Measurements from ENCODE around the gene PRPF19.

PRPF19 gene

GRCh38 chr11:60857378-60858232, 48.8 kb downstream of the PRPF19 start:
- DNase-seq (ENCODE audit: low spot score) = no peak

- DNase-seq (ENCODE audit: low spot score) = no peak
Observed at GRCh38 chr11:60855726-60856633, 50.4 kb downstream of the PRPF19 start, which contains the start of gene PTGDR2. Gene PTGDR2, minus strand, starts transcription at chr11:60855950. Its CDS starts 2,228 bp downstream, at chr11:60853722.

- no peak for DNase-seq (ENCODE audit: low spot score)
Observed at GRCh38 chr11:60854847-60855725, 51.3 kb downstream of the PRPF19 start.

DNA sequence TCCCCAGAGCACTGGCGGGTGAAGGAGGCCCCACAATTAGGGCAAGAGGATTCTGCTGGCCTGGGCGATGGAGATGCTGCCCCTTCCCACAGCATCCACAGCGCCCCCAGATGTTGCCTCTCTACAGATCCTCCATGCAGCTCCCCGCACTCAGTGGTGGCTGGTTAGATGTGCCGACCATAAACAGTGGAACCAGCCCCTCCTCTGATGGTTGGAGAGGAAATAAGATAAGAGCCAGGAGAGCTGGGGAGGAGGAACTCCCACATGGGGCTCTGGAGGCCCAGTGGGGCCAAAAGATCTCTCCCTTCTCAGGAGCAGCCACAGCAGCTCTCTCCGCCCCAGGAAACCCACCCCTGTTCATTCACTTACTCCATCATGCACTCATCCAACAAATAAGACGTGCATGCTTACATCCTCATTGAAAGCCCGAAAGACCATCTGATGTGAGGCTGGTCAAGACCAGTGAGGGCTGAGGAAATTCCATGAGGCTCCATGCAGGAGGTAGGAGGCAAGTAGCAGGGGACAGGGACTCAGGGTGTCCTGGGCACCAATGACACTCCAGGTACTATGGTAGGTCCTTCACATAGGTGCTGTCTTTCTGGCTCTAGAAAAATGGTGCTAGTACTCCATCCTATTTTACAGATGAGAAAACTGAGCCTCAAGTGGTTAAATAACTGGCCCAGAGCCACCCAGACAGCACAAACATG, 52.1 kb downstream of the PRPF19 start:
- no peak for DNase-seq (ENCODE audit: low spot score)

DNA sequence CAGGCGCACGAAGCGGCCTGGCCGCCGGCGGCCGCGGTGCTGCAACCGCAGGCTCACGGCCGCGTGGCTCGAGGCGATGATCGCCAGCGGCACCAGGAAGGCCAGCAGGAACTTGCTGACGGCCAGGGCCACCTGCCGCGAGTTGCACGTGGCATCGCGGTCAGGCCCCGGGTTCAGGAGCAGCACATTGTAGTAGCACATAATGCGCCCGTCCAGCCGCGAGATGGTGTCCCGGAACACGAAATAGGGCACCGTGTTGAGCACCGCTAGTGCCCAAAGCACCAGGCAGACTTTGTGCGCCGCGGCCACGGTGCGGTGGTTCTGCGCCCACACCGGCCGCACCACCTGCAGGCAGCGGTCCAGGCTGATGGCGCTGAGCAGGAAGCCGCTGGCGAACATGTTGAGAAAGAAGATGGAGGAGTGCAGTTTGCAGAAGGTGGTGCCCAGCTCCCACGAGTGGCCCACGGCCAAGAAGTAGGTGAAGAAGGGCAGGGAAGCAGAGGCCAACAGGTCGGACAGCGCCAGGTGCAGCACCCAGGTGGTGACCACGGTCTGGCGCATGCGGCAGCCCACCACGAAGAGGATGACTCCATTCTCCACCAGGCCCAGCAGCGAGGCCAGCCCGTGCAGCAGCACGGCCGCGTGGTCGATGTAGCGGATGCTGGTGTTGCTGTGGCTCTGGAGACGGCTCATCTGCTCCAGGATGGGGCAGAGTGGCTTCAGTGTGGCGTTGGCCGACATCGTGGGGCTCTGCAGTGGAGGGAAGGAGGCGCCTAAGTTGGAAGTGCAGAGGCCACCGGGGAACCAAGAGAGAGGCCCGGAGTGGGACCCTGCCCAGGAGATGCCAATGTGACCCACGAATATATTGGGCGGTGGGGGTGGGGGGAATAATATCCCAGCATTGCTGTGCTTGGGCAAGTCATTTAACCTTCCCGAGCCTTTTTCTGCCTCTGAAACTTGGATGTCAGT, 53.1 kb downstream of the PRPF19 start:
- DNase-seq (ENCODE audit: low spot score) = no peak

DNA sequence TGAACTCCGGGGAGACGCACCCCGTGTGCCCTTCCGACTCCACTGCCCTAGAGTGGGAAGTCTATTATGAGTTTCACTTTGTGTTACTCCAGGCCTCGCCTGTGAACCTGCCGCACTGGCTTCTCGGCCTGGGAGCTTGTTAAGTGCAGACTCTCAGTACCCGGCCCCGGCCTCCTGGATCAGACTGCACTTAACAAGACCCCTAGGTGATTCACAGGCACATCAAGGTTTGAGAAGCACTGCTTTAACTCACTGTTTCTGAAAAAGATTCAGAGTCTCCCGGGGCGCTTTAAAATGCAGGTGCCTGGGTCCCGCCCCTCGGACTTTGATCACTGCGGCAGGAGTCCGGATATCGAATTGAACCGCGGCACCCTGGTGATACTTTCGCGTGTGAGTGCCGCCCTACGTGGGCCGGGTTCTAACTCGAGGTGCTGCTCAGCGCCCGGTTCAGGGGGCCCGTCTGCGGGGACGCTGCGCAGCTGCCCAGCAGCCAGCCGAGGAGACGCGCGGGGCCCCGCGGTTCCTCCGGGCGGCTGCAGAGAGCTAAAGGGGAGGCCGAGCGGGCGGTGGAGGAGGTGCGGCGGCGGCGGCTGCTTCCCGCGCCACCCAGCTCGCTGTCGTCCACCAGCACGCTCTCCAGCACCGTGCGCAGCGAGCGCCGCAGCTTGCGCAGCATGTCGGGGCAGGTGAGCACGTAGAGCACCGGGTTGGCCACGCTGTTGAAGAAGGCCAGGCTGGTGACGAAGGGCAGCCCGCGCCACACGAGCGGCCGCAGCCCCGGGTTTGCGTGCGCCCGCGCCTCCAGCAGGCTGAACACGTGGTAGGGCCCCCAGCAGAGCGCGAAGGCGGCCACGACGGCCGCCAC, 54.0 kb downstream of the PRPF19 start:
- DNase-seq (ENCODE audit: low spot score) = no peak

DNA sequence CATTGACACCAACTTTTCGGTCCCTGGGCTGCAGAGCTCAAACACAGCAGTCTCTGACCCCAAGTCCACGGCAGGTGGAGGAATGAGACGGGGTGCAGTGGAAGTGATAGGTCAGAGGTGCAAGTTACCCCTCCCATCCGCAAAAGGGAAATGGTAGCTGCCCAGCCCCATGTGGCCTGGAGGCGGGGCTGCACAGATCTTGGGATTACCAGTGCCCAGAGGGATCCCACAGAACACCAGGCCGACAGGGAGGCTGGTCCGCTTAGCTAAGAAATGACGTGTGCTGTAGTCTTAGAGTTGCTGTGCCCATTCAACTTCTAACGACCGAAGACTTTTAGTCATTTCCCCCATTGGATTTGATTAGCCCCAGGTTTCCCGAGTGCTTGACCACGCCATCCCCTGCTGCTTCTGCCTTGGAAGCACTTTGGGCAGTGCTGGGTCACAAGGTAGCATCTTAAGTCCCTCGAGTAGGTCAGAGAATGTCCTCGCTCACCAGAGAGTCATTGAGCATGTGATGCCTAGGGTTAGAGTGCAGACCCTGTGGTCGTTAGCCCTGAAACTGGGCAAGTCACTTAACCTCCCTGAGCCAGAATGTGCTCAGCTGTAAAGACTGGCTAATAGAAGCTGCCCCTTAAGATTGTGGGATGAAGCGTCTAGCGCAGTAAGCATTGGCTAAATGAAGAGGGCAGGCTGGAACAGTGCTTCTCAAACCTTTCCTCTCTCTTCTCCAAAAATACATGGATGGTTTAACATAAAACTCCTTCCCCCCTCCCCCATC, 54.9 kb downstream of the PRPF19 start:
- no peak for DNase-seq (ENCODE audit: low spot score)

DNA sequence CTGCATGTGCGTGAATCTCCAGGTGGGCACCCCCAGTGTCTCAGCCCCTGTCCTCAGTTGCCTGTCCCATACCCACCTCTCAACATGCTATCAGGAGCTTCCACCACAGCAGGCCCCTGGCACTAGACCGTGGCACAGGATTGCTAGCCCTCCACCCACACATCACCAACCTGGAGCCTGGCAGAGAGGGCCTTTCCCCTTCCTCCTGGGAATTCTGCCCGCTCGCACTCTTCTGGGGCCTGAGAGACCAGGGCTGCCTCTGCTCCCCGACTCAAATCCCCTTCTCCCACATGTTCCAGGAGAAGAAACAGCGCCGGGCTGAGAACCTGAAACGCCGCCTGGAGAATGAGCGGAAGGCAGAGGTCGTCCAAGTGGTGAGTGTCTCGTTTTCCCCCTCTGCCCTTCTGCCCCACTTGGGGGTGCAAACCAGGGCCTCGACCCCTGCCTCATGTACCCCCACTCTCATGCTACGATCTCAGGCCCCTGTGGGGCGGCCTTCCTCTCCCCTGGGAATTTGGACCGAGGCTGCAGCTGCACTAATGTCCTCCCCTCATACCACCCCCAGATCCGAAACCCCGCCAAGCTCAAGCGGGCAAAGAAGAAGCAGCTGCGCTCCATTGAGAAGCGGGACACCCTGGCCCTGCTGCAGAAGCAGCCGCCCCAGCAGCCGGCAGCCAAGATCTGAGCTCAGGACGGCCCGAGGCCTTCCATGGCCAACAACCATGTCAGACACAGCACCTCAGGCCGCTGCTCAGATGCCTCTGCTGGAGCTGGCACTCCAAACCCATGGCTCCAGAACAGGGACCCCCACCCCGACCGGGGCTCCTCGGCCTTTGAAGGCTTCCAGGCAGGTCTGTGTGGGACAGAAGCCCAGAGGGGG, 56.5 kb downstream of the PRPF19 start:
- DNase-seq (ENCODE audit: low spot score) = no peak

GRCh38 chr11:60848714-60849151, 57.7 kb downstream of the PRPF19 start:
- no peak for DNase-seq (ENCODE audit: low spot score)

- DNase-seq (ENCODE audit: low spot score) = no peak
Observed at GRCh38 chr11:60847896-60848295, 58.5 kb downstream of the PRPF19 start.

GRCh38 chr11:60847281-60847680, 59.1 kb downstream of the PRPF19 start:
- no peak for DNase-seq (ENCODE audit: low spot score)

DNA sequence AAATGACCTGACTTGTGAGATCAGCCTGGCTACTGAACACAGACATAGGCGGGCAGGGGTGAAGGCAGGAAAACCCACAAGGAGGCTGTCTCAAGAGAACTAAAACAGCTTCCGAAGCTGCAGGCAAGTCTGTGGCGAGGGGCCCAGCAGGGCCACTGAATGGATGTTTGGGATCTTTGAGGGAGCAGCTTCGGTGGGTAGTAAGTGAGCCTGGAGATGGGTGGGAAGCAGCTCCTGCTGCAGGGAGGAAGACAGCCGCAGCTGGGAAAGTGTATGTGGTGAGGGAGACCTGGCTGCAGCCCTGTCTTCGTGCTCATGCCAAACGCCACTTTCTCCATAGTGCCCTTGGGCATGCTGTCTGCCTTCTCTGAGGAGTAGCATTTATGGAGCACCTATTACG, 61.0 kb downstream of the PRPF19 start:
- DNase-seq (ENCODE audit: low spot score) = no peak

- DNase-seq (ENCODE audit: low spot score) = no peak
Observed at GRCh38 chr11:60844870-60845221, 61.5 kb downstream of the PRPF19 start.

GRCh38 chr11:60844045-60844869, 62.1 kb downstream of the PRPF19 start:
- DNase-seq (ENCODE audit: low spot score) = no peak

GRCh38 chr11:60842668-60843600, 63.5 kb downstream of the PRPF19 start:
- DNase-seq (ENCODE audit: low spot score) = peak; percentile 29
